WTC11 (cell line): ENCODE measurements around the gene UBAC2. TPM values are rescaled to one million over a fixed set of nuclear protein-coding genes. Genes with fewer than 3 reads are reported as not detected.

Source experiments
- ATAC-seq: fragments of 200-7000 bp; cut with Tn5 transposase; 2 replicates; pipeline ENCODE4 v1.10.0; 2021; ENCODE audit warnings: mild to moderate bottlenecking, moderate library complexity
- CTCF ChIA-PET: fragments of 300-600 bp; sonication (Branson Sonifier 250); formaldehyde crosslinking; loops from one replicate; lab custom pipeline; 2021; ENCODE audit warnings: antibody characterized with exemption; lab: Charles Lee
- POLR2A ChIA-PET: fragments of 350-600 bp; sonication (Branson Sonifier 250); formaldehyde crosslinking; loops from one replicate; lab custom pipeline; 2021; ENCODE audit warnings: antibody characterized with exemption; lab: Charles Lee
- DNase-seq: peaks from one replicate; pipeline ENCODE4 v3.0.0; 2021; ENCODE audit warnings: low spot score
- H3K27ac Mint-ChIP-seq: 2 replicates; pipeline ENCODE4 v1.8.0; 2021; ENCODE audit warnings: mixed read lengths
- H3K27me3 Mint-ChIP-seq: 2 replicates; pipeline ENCODE4 v1.8.0; 2021; ENCODE audit warnings: low read depth, mild to moderate bottlenecking, moderate library complexity, mixed read lengths
- H3K36me3 Mint-ChIP-seq: 2 replicates; pipeline ENCODE4 v1.8.0; 2021; ENCODE audit warnings: mixed read lengths
- H3K4me1 Mint-ChIP-seq: 2 replicates; pipeline ENCODE4 v1.8.0; 2022; ENCODE audit warnings: mixed read lengths
- H3K4me3 Mint-ChIP-seq: 2 replicates; pipeline ENCODE4 v1.8.0; 2021; ENCODE audit warnings: mild to moderate bottlenecking, moderate library complexity, mixed read lengths
- H3K9me3 Mint-ChIP-seq: 2 replicates; pipeline ENCODE4 v1.8.0; 2021; ENCODE audit warnings: mixed read lengths
- ATF1 ChIP-seq: sonication (generic); formaldehyde crosslinking; IDR thresholded peaks from 2 replicates; pipeline ENCODE4 v1.8.1; 2023; ENCODE audit warnings: mild to moderate bottlenecking, moderate library complexity, missing genetic modification reagents
- CTCF ChIP-seq: fragments of 200-600 bp; IDR thresholded peaks from 2 replicates; pipeline ENCODE4 v1.8.0; 2022; ENCODE audit warnings: antibody characterized with exemption
- ERG ChIP-seq: fragments of 250-450 bp; sonication (Bioruptor Pico); IDR thresholded peaks from 2 replicates; pipeline ENCODE4 v1.8.0; 2021; ENCODE audit warnings: mild to moderate bottlenecking
- FOXP1 ChIP-seq: sonication (generic); formaldehyde crosslinking; IDR thresholded peaks from 2 replicates; pipeline ENCODE4 v1.8.0; 2022; ENCODE audit warnings: missing genetic modification reagents, mild to moderate bottlenecking, moderate library complexity, borderline replicate concordance
- JAZF1 ChIP-seq: fragments of 250-450 bp; sonication (Bioruptor Pico); IDR thresholded peaks from 2 replicates; pipeline ENCODE4 v1.9.0; 2021; ENCODE audit warnings: moderate library complexity, mild to moderate bottlenecking, inconsistent platforms
- MYBL2 ChIP-seq: sonication (generic); formaldehyde crosslinking; IDR thresholded peaks from 2 replicates; pipeline ENCODE4 v1.8.1; 2023; ENCODE audit warnings: mild to moderate bottlenecking, moderate library complexity, missing genetic modification reagents
- OVOL2 ChIP-seq: fragments of 250-450 bp; sonication (Bioruptor Pico); IDR thresholded peaks from 2 replicates; pipeline ENCODE4 v1.9.0; 2021; ENCODE audit warnings: mild to moderate bottlenecking, borderline replicate concordance
- SMAD3 ChIP-seq: sonication (generic); formaldehyde crosslinking; IDR thresholded peaks from 2 replicates; pipeline ENCODE4 v1.8.0; 2022; ENCODE audit warnings: missing genetic modification reagents, mild to moderate bottlenecking, borderline replicate concordance
- TCF7 ChIP-seq: sonication (generic); formaldehyde crosslinking; IDR thresholded peaks from 2 replicates; pipeline ENCODE4 v1.8.0; 2022; ENCODE audit warnings: mild to moderate bottlenecking, low read depth, missing genetic modification reagents, moderate library complexity
- TEAD1 ChIP-seq: sonication (generic); formaldehyde crosslinking; IDR thresholded peaks from 2 replicates; pipeline ENCODE4 v1.8.0; 2022; ENCODE audit warnings: mild to moderate bottlenecking, missing genetic modification reagents
- TP53 ChIP-seq: sonication (generic); formaldehyde crosslinking; IDR thresholded peaks from 2 replicates; pipeline ENCODE4 v1.8.1; 2023; ENCODE audit warnings: mild to moderate bottlenecking, missing genetic modification reagents
- USF2 ChIP-seq: sonication (generic); formaldehyde crosslinking; IDR thresholded peaks from 2 replicates; pipeline ENCODE4 v1.8.1; 2023; ENCODE audit warnings: mild to moderate bottlenecking, missing genetic modification reagents, moderate library complexity
- ZNF219 ChIP-seq: sonication (generic); formaldehyde crosslinking; IDR thresholded peaks from 2 replicates; pipeline ENCODE4 v1.8.0; 2023; ENCODE audit warnings: missing genetic modification reagents, mild to moderate bottlenecking, borderline replicate concordance
- ZNF281 ChIP-seq: sonication (generic); formaldehyde crosslinking; IDR thresholded peaks from 2 replicates; pipeline ENCODE4 v1.8.0; 2023; ENCODE audit warnings: mild to moderate bottlenecking, missing genetic modification reagents
- ZNF416 ChIP-seq: fragments of 250-450 bp; sonication (Bioruptor Pico); IDR thresholded peaks from 2 replicates; pipeline ENCODE4 v1.9.0; 2021; ENCODE audit warnings: mild to moderate bottlenecking, inconsistent platforms
- total RNA-seq: library from RNA; stranded (reverse); gene quantifications from 3 replicates; pipeline ENCODE4 v1.2.3, GENCODE V29; 2021

Gene UBAC2
- total RNA-seq, 1 experiment from 2014 or later, result 64.7 TPM

- ATAC-seq (no peak), DNase-seq (no peak)
- peaks cover 20% of the 10 kb centered on the region for H3K4me1 Mint-ChIP-seq
- TF ChIP-seq TCF7 (no peak), ERG (CRISPR knock-in tag) (no peak), FOXP1 (no peak), OVOL2 (no peak), JAZF1 (CRISPR knock-in tag) (no peak), MYBL2 (CRISPR knock-in tag) (no peak), TP53 (CRISPR knock-in tag) (no peak), SMAD3 (CRISPR knock-in tag) (no peak), TEAD1 (no peak), ZNF281 (CRISPR knock-in tag) (no peak), ZNF416 (no peak), ATF1 (no peak)
- no peaks in the 10 kb centered on the region for H3K27me3 Mint-ChIP-seq
- ChIA-PET CTCF (interaction anchor here (0.8 to 2.1 kb wide), 17 partner anchors 8 to 210 kb away, joined by 3 to 14 read pairs (median 4); no protein-coding TSS in a partner anchor), POLR2A (no interaction called here)
- no peak overlapping the region for H3K4me3 Mint-ChIP-seq
- no peak overlapping the region for H3K27ac Mint-ChIP-seq
- no peaks in the 10 kb centered on the region for H3K9me3 Mint-ChIP-seq
- H3K36me3 Mint-ChIP-seq, result peaks cover 9% of the 10 kb centered on the region
Observed at GRCh38 chr13:99386495-99386894, 185.8 kb downstream of the UBAC2 start.

GRCh38 chr13:99386911-99387788, 186.5 kb downstream of the UBAC2 start:
- DNase-seq (peak; percentile 90), ATAC-seq (peak; percentile 72)
- TF ChIP-seq ZNF219, result no peak
- 0 out of 2 replicates have a peak, but pooled peaks have one; percentile 27 for TF ChIP-seq USF2 (CRISPR knock-in tag)
- TF ChIP-seq CTCF, result peak; percentile 87
- no peaks in the 10 kb centered on the region for H3K9me3 Mint-ChIP-seq
- H3K4me3 Mint-ChIP-seq, result no peak overlapping the region
- POLR2A ChIA-PET, result no interaction called here
- H3K36me3 Mint-ChIP-seq, result peaks cover 9% of the 10 kb centered on the region
- H3K4me1 Mint-ChIP-seq, result peaks cover 20% of the 10 kb centered on the region
- H3K27me3 Mint-ChIP-seq, result no peaks in the 10 kb centered on the region
- no peak overlapping the region; the same call in 1 of the 2 replicates for H3K27ac Mint-ChIP-seq
- CTCF ChIA-PET, result interaction anchor here (0.6 to 2.1 kb wide), 26 partner anchors 8 to 243 kb away, joined by 3 to 14 read pairs (median 4); no protein-coding TSS in a partner anchor
